ENCODE results near the gene DIAPH2.

DNA sequence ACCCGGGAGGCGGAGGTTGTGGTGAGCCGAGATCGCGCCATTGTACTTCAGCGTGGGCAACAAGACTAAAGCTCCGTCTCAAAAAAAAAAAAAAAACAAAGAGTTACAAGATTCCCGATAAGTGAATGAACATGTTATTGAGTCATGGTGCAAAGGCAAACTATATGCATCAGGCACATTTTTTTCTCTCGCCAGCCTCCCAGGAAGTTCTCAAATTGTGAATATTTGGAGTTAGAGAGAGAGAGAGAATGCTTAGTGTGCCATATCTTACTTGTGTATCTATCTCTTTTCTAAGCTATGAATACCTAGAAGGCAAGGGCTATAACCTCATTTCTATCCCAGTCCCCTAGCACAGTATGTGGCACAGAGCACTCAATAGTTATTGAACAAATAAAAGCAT is 599.9 kb downstream of the DIAPH2 start:
- TF ChIP-seq, protein P1, sequence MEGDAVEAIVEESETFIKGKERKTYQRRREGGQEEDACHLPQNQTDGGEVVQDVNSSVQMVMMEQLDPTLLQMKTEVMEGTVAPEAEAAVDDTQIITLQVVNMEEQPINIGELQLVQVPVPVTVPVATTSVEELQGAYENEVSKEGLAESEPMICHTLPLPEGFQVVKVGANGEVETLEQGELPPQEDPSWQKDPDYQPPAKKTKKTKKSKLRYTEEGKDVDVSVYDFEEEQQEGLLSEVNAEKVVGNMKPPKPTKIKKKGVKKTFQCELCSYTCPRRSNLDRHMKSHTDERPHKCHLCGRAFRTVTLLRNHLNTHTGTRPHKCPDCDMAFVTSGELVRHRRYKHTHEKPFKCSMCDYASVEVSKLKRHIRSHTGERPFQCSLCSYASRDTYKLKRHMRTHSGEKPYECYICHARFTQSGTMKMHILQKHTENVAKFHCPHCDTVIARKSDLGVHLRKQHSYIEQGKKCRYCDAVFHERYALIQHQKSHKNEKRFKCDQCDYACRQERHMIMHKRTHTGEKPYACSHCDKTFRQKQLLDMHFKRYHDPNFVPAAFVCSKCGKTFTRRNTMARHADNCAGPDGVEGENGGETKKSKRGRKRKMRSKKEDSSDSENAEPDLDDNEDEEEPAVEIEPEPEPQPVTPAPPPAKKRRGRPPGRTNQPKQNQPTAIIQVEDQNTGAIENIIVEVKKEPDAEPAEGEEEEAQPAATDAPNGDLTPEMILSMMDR (IDR thresholded peaks at IDR 0.05), result no peak
- no peak for TF ChIP-seq POLR2A (IDR thresholded peaks at IDR 0.05)
- no peak for TF ChIP-seq POLR2AphosphoS5 (IDR thresholded peaks at IDR 0.05)
- TF ChIP-seq EP300 (IDR thresholded peaks at IDR 0.05; ENCODE audit: low read depth), result no peak
